Dermis microvascular lymphatic vessel endothelial cell (primary cell): ENCODE measurements around the gene RBM19. TPM values are rescaled to one million over a fixed set of nuclear protein-coding genes. Genes with fewer than 3 reads are reported as not detected.

ENCODE experiments used
- DNase-seq, 2 donors: peaks; one replicate each; pipeline versions ENCODE4 v3.0.0 to v3.0.0-alpha.2; 2010; ENCODE audit warnings: low read depth in 2 of 2
- total RNA-seq: library from RNA; depleted of rRNA; stranded (reverse); fragments of >200 nt; gene quantifications from 2 replicates; pipeline ENCODE4 v1.2.1, GENCODE V29; 2014

RBM19 gene
- total RNA-seq, 1 donor from 2014 or later: 12.1 TPM

- no peak for DNase-seq
Observed at GRCh38 chr12:113990250-113991223, 24.4 kb upstream of the RBM19 start.

DNA sequence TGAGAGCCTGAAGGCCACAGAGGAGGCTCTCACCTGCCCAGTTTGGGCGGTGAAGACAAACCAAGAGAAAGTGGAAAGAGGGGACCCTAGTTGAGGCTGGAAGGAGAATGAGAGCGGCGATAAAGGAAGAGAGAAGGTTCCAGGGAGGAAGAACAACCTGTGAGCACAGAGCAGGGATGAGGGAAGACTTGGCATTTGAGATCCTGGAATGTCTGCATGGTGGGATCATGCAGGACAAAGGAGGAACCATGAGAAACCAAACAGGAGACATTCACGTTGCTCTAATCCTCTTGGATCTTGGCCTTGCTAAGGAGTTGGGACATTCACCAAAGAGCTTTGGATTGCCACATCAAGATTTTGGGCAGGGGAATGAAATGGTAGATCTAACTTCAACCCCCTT is 22.9 kb upstream of the RBM19 start:
- no peak for DNase-seq

DNA sequence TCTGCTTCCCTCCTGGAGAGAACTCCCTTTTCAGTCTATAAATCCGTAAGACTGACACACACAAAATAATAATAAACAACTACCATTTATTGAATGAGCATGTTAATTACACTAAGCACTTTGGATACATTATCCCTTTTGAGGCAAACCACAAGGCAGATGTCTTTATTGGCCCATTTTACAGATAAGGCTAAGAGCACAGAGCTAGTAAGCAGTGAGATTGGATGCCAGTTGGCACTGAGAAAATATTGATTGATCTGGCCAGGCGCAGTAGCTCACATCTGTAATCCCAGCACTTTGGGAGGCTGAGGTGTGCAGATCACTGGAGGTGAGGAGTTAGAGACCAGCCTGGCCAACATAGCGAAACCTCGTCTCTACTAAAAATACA is 21.9 kb upstream of the RBM19 start:
- DNase-seq: no peak

- DNase-seq: no peak
Observed at GRCh38 chr12:113987261-113988063, 21.3 kb upstream of the RBM19 start.

DNA sequence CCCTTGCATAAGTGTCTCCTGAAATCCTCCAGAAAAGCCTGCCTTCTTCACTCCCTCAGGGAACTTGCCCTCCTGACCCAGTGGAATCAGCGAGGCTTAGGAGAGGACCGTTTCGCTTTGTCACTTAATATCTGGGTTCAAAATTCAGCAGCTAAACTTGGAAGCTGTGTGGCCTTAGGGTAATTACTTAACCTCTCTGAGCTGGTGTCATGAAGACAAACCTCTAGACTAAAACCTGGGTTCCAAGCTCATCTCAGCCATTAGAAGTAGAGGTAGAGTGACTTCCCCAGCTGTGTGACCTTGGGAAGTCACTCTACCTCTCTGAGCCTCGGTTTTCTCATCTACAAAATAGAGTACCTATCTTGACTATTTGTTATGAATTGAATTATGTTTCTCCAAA is 18.3 kb upstream of the RBM19 start:
- no peak for DNase-seq

DNA sequence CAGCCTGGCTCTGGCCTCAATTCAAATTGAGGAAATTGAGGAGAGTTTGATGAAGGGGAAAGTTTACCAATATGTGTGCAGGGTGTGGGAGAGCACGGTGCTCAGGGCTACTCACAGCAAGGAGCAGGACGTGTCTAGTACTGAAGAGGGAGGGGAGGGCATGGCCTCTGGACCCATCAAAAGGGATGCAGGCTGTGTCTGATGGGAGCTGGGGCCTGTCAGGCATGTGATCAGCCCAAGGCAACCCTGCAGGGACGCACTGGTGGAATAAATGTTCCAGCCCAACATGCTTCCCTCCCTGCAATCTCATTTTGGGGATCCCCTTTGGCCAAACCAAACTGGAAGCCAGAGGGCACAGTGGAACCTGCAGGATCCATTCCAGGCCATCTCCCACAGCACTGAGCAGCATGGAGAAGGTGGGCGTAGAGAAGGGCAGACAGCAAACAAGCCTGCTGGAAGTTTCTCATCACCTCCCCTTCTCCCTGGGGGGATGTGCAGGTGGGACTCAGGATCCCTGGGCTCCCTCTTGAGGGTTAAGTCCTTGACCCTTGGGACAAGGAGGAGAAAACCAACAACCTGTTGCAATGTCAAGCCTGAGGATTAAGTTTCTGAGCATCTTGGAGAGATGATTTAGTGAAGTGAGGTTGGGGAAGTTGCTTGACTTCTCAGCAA is 17.8 kb upstream of the RBM19 start:
- DNase-seq: no peak

DNA sequence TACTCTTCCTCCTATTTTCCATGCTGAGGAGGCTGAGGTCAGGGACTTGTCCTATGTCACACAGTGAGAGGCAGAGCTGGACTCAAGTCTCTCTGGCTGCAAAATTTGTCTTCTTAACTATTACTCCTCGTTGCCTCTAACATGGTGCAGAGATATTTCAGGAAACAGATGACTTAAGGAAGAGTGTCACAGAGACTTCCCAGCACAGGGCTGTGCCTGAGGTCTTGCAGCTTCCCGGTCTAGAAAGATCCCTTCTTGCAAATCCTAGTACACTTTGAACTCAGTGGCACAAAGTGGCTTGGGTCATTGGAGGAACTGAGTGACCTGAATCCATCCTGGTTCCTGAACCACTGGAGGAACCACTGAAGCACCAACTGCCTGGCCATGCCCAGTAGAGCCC is 17.1 kb upstream of the RBM19 start:
- DNase-seq: no peak

DNA sequence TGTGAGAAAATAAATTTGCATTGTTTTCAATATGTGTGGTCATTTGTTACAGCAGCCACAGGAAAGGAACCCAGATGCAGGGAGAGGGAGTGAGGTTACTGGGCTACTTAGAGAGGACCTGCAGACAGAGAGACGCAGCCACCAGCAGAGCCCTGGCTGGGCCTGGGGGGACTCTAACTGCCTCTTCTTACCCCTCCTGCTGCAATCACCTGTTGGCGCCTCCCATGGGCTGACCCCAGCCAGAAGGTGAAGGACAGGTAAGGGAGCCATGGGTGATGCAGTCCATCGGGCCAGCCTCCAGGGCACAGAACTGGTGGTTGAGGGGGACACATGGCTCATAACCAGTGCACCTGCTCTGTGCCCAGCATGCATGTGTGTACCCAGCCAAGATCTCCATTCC is 15.8 kb upstream of the RBM19 start:
- no peak for DNase-seq

- peak; percentile 31 to 69 for DNase-seq
Observed at GRCh38 chr12:113980537-113981337, 14.6 kb upstream of the RBM19 start.

- no peak for DNase-seq
Observed at GRCh38 chr12:113980054-113980453, 13.9 kb upstream of the RBM19 start.

DNA sequence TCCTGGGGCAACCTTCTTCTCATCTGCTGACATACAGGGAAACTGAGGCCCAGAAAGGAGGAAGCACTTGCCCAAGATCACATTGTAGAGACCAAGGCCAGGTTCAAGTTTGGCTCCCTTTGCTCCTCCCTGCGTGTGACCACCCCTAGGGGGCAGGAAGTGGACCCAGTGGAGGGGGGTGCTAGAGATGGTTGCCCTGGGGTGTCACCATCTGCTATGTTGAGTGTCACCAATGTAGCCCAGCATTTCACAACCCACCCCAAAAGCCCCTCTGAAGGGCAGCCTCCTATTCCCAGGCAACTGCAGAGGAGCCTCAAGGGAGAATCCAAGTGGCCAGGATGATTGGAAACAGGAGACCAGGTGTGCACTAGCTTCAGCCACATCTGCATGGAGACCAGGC is 12.0 kb upstream of the RBM19 start:
- no peak for DNase-seq

- DNase-seq: no peak
Observed at GRCh38 chr12:113974006-113974405, 7.9 kb upstream of the RBM19 start.

DNA sequence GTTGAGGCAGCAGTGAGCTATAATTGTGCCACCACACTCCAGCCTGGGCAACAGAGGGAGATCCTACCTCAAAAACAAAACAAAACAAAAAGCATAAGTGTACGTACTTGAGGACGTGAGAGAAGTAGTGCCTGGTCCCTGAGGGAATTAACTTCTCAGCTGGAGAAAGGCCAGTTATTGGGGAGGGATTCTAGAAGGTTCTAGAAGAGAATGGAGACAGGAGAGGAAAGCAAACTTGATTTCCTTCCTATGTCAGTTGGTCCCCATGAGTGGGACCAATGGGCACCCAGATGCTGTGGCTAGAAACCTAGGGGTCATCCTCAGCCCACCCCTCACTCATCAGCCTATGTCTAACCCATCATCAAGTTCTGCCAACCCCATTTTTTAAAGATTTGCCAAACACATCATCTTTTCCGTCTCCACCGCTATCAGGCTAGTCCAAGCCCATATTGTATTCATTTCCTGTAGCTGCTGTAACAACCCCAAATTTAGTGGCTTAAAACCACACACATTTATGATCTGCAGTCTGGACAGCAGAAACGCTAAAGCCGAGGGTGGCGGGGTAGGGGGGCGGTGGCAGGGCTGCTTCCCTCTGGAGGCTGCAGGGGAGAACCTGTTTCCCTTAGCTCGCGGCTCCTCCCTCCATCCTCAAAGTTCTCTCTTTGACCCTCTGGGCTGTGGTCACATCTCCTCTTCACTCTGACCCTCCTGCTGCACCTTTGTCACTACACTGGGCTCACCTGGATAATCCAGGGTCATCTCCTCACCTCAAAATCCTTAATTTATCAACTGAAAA is 7.2 kb upstream of the RBM19 start:
- no peak for DNase-seq

GRCh38 chr12:113971392-113971791 is 5.3 kb upstream of the RBM19 start:
- DNase-seq: no peak

- DNase-seq: no peak
Observed at GRCh38 chr12:113970211-113970610, 4.1 kb upstream of the RBM19 start.

DNA sequence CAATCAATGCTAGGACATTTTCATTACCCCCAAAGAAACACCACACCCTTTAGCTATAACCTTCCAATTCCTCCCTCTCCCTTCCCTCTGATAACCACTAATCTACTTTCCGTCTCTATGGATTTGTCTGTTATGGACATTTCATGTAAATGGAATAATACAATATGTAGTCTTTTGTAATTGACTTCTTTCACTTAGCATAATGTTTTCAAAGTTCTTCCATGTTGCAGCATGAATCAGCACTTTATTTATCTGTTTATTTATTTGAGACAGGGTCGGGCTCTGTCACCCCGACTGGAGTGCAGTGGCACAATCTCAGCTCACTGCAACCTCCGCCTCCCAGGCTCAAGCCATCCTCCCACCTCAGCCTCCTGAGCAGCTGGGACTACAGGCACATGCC is 1.2 kb upstream of the RBM19 start:
- no peak for DNase-seq

- DNase-seq: no peak
Observed at GRCh38 chr12:113962733-113963132, 3.4 kb downstream of the RBM19 start.

DNA sequence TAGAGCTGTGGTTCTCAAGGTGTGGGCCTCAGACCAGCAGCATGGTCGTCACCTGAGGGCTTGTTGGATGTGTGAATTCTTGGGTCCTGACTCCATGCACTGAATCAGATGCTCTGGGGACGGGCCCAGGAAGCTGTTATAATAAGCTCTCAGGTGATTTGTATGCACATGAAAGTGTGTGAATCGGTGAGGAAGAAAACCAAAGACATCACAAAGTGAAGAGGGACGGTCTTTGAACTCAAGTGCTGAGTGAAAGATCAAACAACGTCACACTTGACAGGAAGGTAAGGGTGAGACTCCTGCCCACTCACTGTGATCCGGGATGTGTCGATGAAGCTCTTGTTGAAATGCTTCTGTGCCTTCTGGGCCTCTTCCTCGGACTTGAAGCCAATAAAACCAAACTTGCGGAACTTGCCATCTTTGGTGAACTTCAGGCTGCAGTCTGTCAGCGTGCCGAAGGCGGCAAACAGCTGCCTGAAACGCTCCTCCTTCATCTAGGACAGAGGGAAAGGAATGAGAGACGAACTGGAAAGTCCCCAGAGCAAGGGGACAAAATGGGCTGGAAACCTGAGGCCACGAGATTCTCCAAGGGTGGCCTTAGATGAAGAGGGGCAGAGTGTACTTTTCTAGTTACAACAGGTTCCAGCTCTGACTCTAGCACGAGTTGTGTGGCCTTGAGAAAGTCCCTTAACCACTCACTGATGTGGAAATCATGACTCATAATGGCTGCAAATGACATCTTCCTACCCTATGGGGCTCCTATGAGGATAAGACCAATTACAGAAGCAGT is 4.0 kb downstream of the RBM19 start:
- no peak for DNase-seq

DNA sequence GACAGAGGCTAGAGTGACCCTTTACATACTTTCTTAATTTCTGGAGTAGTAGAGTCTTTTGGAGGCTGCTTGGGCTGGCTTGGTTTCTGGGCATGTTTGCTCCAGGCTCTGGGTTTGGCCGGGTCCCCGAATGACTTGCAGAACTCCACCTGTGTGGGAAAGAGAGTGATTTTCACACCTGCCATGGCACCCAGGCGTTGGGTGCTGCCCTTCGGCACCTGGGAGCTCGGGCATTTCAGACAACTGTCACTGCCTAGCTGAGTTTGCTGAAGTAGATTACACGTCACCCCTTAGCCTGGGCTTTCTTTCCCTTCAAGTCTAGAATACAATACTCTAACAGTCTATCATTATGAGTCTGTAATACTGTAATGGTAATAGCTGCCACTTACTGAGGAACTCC is 6.1 kb downstream of the RBM19 start:
- DNase-seq: no peak

DNA sequence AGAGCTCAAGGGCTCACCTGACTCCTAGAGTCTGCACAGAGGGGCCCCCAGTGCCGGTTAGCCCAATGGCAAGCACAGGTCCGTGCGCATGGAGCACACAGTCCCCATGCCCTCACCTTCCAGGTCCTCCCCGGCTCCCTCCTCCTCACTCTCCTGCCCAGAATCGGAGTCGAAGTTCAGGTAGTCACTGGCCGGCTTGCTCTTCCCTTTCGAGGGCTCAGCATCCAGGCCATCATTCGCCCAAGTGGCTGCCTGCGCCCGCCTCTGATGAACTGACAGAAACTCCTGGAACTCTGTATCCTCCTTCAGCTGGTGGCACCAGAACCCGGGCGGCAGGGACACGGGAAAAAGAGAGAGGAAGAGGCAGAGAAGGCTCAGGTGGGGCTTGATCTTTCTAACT is 7.0 kb downstream of the RBM19 start:
- DNase-seq: no peak
